Thymus (tissue), 11 donors: ENCODE data around the gene PIK3R6. TPM values are rescaled to one million over a fixed set of nuclear protein-coding genes. Genes with fewer than 3 reads are reported as not detected.

Source experiments
- DNase-seq, 9 donors: peaks; one replicate each; pipeline ENCODE4 v3.0.0-alpha.2; 2013; ENCODE audit warnings: low spot score in 9 of 9, low read depth in 6 of 9, missing footprints in 1 of 9
- H3K27ac ChIP-seq, 2 donors: one replicate each; pipeline ENCODE4 v1.5.1; 2013; ENCODE audit warnings: control low read depth in 1 of 2, low read depth in 1 of 2, low read length in 1 of 2, mild to moderate bottlenecking in 1 of 2, moderate library complexity in 1 of 2
- H3K27me3 ChIP-seq, 2 donors: one replicate each; pipeline ENCODE4 v1.5.1; 2013; ENCODE audit warnings: low read length in 1 of 2; ENCODE audit not compliant: control insufficient read depth in 2 of 2, insufficient read depth in 1 of 2
- H3K36me3 ChIP-seq, 2 donors: one replicate each; pipeline ENCODE4 v1.5.1; 2013; ENCODE audit warnings: low read length in 1 of 2, mild to moderate bottlenecking in 1 of 2, moderate library complexity in 1 of 2; ENCODE audit not compliant: control insufficient read depth in 2 of 2, insufficient read depth in 2 of 2
- H3K4me1 ChIP-seq, 2 donors: one replicate each; pipeline ENCODE4 v1.5.1; 2013; ENCODE audit warnings: low read length in 2 of 2; ENCODE audit not compliant: control insufficient read depth in 2 of 2, insufficient read depth in 2 of 2
- H3K4me3 ChIP-seq, 2 donors: one replicate each; pipeline ENCODE4 v1.5.1; 2013; ENCODE audit warnings: low read length in 2 of 2, control low read depth in 1 of 2, mild to moderate bottlenecking in 1 of 2
- H3K9me3 ChIP-seq, 2 donors: one replicate each; pipeline ENCODE4 v1.5.1; 2013; ENCODE audit warnings: low read length in 1 of 2, mild to moderate bottlenecking in 1 of 2; ENCODE audit not compliant: control insufficient read depth in 2 of 2, insufficient read depth in 1 of 2
- WGBS: extraction: QIAGEN DNeasy Blood & Tissue Kit; methylation state at CpG from one replicate; pipeline ENCODE4 v1.1.7; 2013; 5-methylcytosine and 5-hydroxymethylcytosine counted together
- polyA plus RNA-seq: library from polyadenylated mRNA; stranded (reverse); fragments of 200-250 nt; gene quantifications from one replicate; pipeline ENCODE4 v1.2.3, GENCODE V29; 2013
- total RNA-seq: library from RNA; stranded (reverse); fragments of 120-200 nt; gene quantifications from one replicate; pipeline ENCODE4 v1.2.4, GENCODE V29; 2013
- donor health status: healthy.

PIK3R6 gene
- total and polyA plus RNA-seq, 2 donors: 1.9 to 2.1 TPM

GRCh38 chr17:8762012-8762411 is 105.5 kb downstream of the PIK3R6 start:
- Histone ChIP-seq H3K27ac (no peak overlapping the region), H3K9me3 (no peaks in the 10 kb centered on the region), H3K4me3 (no peak overlapping the region), H3K27me3 (no peaks in the 10 kb centered on the region), H3K4me1 (no peaks in the 10 kb centered on the region), H3K36me3 (no peaks in the 10 kb centered on the region)
- DNase-seq: no peak
- WGBS: 85% methylated on average over 8 of the region's 8 CpGs

GRCh38 chr17:8758137-8758596 is 109.3 kb downstream of the PIK3R6 start, which contains the start of gene SPDYE4:
SPDYE4 (minus strand) TSS chr17:8758546; CDS start chr17:8758382, 164 bp downstream.
- Histone ChIP-seq H3K9me3 (no peaks in the 10 kb centered on the region), H3K4me1 (no peaks in the 10 kb centered on the region), H3K36me3 (no peaks in the 10 kb centered on the region), H3K4me3 (no peak within 1 kb of the TSS), H3K27me3 (peaks cover 0 to 2% of the 10 kb centered on the region in 2 donors), H3K27ac (no peak within 1 kb of the TSS)
- 96% methylated on average over 15 of the region's 15 CpGs for WGBS
- DNase-seq: no peak

GRCh38 chr17:8757189-8757588 is 110.3 kb downstream of the PIK3R6 start:
- peaks cover 0 to 6% of the 10 kb centered on the region in 2 donors for H3K27me3 ChIP-seq
- 98% methylated on average over 13 of the region's 13 CpGs for WGBS
- H3K4me3 ChIP-seq: no peak overlapping the region
- no peaks in the 10 kb centered on the region for H3K9me3 ChIP-seq
- H3K27ac ChIP-seq: no peak overlapping the region
- no peaks in the 10 kb centered on the region for H3K4me1 ChIP-seq
- no peaks in the 10 kb centered on the region for H3K36me3 ChIP-seq
- no peak for DNase-seq

- no peaks in the 10 kb centered on the region for H3K36me3 ChIP-seq
These were observed 111.8 kb downstream of the PIK3R6 start for GRCh38 chr17:8755590-8756255.

GRCh38 chr17:8754890-8755289 is 112.6 kb downstream of the PIK3R6 start:
- Histone ChIP-seq H3K36me3 (no peaks in the 10 kb centered on the region), H3K4me1 (no peaks in the 10 kb centered on the region), H3K9me3 (no peaks in the 10 kb centered on the region), H3K27ac (no peak overlapping the region), H3K27me3 (peaks cover 0 to 9% of the 10 kb centered on the region in 2 donors), H3K4me3 (no peak overlapping the region)
- WGBS: 91% methylated on average over 8 of the region's 8 CpGs
- no peak for DNase-seq

More at GRCh38 chr17:8755590-8756255, 111.8 kb downstream of the PIK3R6 start:
- Histone ChIP-seq H3K4me1 (no peaks in the 10 kb centered on the region), H3K4me3 (no peak overlapping the region), H3K27me3 (peaks cover 0 to 9% of the 10 kb centered on the region in 2 donors), H3K9me3 (no peaks in the 10 kb centered on the region), H3K27ac (no peak overlapping the region)
- WGBS: 96% methylated on average over 12 of the region's 12 CpGs
- no peak for DNase-seq

- Histone ChIP-seq H3K27ac (no peak overlapping the region), H3K36me3 (no peaks in the 10 kb centered on the region), H3K4me3 (no peak overlapping the region), H3K9me3 (no peaks in the 10 kb centered on the region), H3K27me3 (peaks cover 0 to 9% of the 10 kb centered on the region in 2 donors), H3K4me1 (no peaks in the 10 kb centered on the region)
- peak in 2 of 9 donors; percentile 21 to 45 for DNase-seq
- WGBS: 76% methylated on average over 1 of the region's 1 CpG
These were observed 113.5 kb downstream of the PIK3R6 start for GRCh38 chr17:8753976-8754440.

GRCh38 chr17:8753136-8753975 is 114.1 kb downstream of the PIK3R6 start:
- H3K36me3 ChIP-seq: no peaks in the 10 kb centered on the region
- no peak overlapping the region for H3K27ac ChIP-seq
- no peak overlapping the region for H3K4me3 ChIP-seq
- H3K27me3 ChIP-seq: peaks cover 0 to 9% of the 10 kb centered on the region in 2 donors
- H3K9me3 ChIP-seq: no peaks in the 10 kb centered on the region
- no peaks in the 10 kb centered on the region for H3K4me1 ChIP-seq
- no peak for DNase-seq
- 87% methylated on average over 12 of the region's 12 CpGs for WGBS
